ENCODE measurements around the gene PHACTR1. TPM values are rescaled to one million over a fixed set of nuclear protein-coding genes. Genes with fewer than 3 reads are reported as not detected.

Gene PHACTR1
- total and polyA plus RNA-seq, 12 donors = 6.3 to 150 (median 79.9) TPM

DNA sequence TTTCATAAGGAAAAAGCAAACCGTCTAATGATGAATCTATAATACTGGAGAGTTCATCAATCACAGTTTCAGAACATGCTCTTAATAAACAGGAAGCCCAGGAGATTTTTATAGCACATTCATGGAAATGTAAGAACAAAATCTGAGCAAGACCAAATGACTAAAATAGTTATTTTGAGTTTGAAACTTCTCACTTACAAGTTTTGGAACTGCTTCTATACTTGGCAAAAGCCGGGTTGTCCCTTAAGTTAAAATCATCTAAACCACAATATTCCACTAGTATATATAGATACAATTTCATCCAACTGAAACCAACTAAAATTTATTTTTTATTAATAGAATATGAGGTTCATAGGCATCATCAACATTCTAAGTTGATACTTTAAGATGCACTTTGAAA lies 268.2 kb downstream of the PHACTR1 start:
- no peaks in the 10 kb centered on the region for H3K27me3 ChIP-seq
- no peak for ATAC-seq
- peaks cover 0 to 10% (median 0%) of the 10 kb centered on the region in 11 donors for H3K9me3 ChIP-seq
- H3K36me3 ChIP-seq = no peaks in the 10 kb centered on the region
- H3K27ac ChIP-seq = no peak overlapping the region
- no peak for TF ChIP-seq CTCF (IDR thresholded peaks at IDR 0.05)
- WGBS, 2 donors = 74 to 93% methylated on average over 2 of the region's 2 CpGs
- DNase-seq = no peak
- H3K4me1 ChIP-seq = peaks cover 0 to 9% (median 8%) of the 10 kb centered on the region in 9 donors
- no peak overlapping the region for H3K4me3 ChIP-seq
- intact Hi-C loops (cut with DNase I) = no loop called here

DNA sequence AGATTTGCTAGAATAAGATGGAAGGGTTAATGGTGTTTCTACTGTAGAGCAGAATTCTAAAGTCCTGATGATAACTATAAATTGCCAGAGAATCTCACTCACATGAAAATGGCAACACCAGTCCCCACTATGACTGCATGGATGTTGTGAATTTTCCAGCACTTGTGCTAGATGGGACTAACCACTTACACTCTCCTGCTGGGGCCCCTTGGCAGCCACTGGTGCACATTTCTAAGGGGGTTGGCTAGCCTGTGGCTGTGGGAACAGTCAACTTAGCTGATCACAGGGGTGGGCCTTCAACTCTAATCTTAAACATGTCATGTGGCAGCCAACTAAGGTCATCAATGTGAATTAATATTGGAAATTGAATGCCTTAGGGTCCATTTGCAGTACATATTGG lies 271.2 kb downstream of the PHACTR1 start:
- DNase-seq (no peak), ATAC-seq (peak in 2 of 8 donors; percentile 33 to 41)
- H3K36me3 ChIP-seq = no peaks in the 10 kb centered on the region
- H3K4me1 ChIP-seq = peaks cover 0 to 19% (median 8%) of the 10 kb centered on the region in 9 donors
- H3K27me3 ChIP-seq = no peaks in the 10 kb centered on the region
- no peak overlapping the region for H3K4me3 ChIP-seq
- H3K27ac ChIP-seq = no peak overlapping the region
- intact Hi-C loops (cut with DNase I) = no loop called here
- no peaks in the 10 kb centered on the region for H3K9me3 ChIP-seq
- TF ChIP-seq CTCF (IDR thresholded peaks at IDR 0.05) = no peak

GRCh38 chr6:12990162-12990561 lies 273.6 kb downstream of the PHACTR1 start:
- intact Hi-C loops (cut with DNase I) = no loop called here
- no peak overlapping the region for H3K27ac ChIP-seq
- 95 to 97% methylated on average over 7 of the region's 7 CpGs for WGBS, 2 donors

DNA sequence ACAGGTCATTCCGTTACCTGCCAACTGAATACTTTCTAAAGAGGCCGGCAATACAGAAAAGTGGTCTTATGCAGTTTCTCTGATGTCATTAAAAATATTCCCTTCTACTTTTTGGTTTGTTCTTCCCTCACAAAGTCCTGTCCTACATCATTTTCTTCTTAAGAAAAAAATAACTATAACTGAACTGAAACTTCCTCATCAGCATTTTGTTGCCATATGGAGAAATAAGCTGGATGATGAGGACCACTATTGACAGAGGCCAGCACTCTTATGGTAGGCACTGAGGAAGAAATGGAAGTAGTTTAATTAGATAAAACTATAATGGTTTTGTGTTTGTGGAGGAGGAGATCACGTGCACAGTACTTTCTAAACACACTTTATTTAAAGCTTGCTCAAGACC lies 274.9 kb downstream of the PHACTR1 start:
- ATAC-seq (no peak), DNase-seq (no peak)
- H3K9me3 ChIP-seq = peaks cover 0 to 19% (median 6%) of the 10 kb centered on the region in 11 donors
- no peak overlapping the region for H3K4me3 ChIP-seq
- no peaks in the 10 kb centered on the region for H3K27me3 ChIP-seq
- H3K36me3 ChIP-seq = no peaks in the 10 kb centered on the region
- intact Hi-C loops (cut with DNase I) = no loop called here
- H3K27ac ChIP-seq = no peak overlapping the region
- peaks cover 0 to 20% (median 8%) of the 10 kb centered on the region in 9 donors for H3K4me1 ChIP-seq
- WGBS, 2 donors = 91 to 94% methylated on average over 3 of the region's 3 CpGs
- no peak for TF ChIP-seq CTCF (IDR thresholded peaks at IDR 0.05)

More at GRCh38 chr6:12990162-12990561, 273.6 kb downstream of the PHACTR1 start:
- no peaks in the 10 kb centered on the region for H3K36me3 ChIP-seq
- peaks cover 0 to 20% (median 8%) of the 10 kb centered on the region in 9 donors for H3K4me1 ChIP-seq
- H3K9me3 ChIP-seq = peaks cover 0 to 19% (median 6%) of the 10 kb centered on the region in 11 donors
- TF ChIP-seq CTCF (IDR thresholded peaks at IDR 0.05) = no peak
- no peak overlapping the region for H3K4me3 ChIP-seq
- ATAC-seq (peak in 1 of 8 donors; percentile 23), DNase-seq (no peak)
- H3K27me3 ChIP-seq = no peaks in the 10 kb centered on the region
